ENCODE data around the gene LCP2. TPM values are rescaled to one million over a fixed set of nuclear protein-coding genes. Genes with fewer than 3 reads are reported as not detected.
"Not testable (repeated sequence)": the region's sequence is repeated elsewhere in the genome, so short reads cannot be mapped to it uniquely, and the experiment has no call there.

The LCP2 gene
- total and polyA plus RNA-seq, 2 experiments from 2014 or later: not detected

DNA sequence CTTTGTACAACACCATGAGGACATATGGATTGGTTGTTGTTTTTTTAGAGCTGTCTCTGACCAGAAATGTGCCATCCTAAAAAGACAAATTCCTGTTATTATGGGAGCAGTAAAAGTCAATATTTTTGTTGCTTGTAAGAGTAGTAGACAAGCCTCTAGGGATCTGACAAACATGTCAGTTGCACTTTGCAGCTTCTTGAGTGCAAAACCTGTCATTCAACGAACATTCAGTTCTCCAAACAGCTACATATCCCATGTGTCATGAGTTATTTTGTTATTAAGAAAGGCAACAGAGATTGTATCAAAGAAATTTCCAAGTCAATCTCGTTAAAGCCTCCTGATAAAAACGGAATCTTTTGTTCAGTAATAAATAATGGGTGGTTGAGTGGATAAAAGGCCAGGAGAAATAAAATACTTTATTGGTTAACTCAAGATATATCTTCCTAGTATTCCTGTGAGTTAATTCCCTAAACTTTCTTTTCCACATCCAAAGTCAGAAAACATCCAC, 46.7 kb downstream of the LCP2 start:
- no peak for DNase-seq (ENCODE audit: low read depth in 1 of 2, low spot score in 1 of 2)
- Histone ChIP-seq H3K27ac (no peak overlapping the region), H3K36me3 (no peaks in the 10 kb centered on the region), H3K9me3 (ENCODE audit: low read depth) (no peaks in the 10 kb centered on the region), H3K4me1 (ENCODE audit: low read depth) (peaks cover 9% of the 10 kb centered on the region), H3K27me3 (peaks cover 25% of the 10 kb centered on the region), H3K4me3 (no peak overlapping the region)
- TF ChIP-seq, protein P1, sequence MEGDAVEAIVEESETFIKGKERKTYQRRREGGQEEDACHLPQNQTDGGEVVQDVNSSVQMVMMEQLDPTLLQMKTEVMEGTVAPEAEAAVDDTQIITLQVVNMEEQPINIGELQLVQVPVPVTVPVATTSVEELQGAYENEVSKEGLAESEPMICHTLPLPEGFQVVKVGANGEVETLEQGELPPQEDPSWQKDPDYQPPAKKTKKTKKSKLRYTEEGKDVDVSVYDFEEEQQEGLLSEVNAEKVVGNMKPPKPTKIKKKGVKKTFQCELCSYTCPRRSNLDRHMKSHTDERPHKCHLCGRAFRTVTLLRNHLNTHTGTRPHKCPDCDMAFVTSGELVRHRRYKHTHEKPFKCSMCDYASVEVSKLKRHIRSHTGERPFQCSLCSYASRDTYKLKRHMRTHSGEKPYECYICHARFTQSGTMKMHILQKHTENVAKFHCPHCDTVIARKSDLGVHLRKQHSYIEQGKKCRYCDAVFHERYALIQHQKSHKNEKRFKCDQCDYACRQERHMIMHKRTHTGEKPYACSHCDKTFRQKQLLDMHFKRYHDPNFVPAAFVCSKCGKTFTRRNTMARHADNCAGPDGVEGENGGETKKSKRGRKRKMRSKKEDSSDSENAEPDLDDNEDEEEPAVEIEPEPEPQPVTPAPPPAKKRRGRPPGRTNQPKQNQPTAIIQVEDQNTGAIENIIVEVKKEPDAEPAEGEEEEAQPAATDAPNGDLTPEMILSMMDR (IDR thresholded peaks at IDR 0.05; ENCODE audit: low read depth, low read length): no peak

DNA sequence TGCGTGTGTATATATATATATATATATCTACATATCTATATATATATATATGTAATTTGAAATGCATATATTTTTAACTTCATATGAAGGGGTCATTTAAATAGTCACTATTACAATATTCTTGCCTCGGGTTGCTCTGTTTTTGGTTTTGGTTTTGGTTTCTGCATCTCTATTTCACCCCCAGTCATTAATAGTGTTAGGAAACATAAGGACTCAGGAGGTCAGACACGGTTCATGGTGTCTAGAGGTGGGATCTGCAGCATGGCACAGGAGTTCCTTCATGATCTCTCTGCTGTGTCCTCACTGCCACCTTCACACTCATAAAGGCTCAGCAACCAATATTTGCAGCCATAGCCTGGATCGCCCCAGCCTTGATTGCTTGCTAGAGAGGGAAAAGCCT, 48.2 kb downstream of the LCP2 start:
- Histone ChIP-seq H3K4me1 (ENCODE audit: low read depth) (peaks cover 9% of the 10 kb centered on the region), H3K27me3 (peaks cover 19% of the 10 kb centered on the region), H3K9me3 (ENCODE audit: low read depth) (no peaks in the 10 kb centered on the region)

DNA sequence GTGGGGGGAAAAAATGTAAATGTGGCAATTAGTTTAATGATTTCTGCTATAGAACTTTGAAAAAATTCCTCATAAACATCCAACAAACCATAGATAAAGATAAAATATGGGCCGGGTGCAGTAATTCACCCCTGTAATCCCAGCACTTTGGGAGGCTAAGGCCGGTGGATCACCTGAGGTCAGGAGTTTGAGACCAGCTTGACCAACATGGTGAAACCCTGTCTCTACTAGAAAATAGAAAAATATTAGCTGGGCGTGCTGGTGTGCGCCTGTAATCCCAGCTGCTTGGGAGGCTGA, 48.7 kb downstream of the LCP2 start:
- H3K27me3 ChIP-seq: peaks cover 15% of the 10 kb centered on the region
- not testable (repeated sequence) for H3K4me1 ChIP-seq (ENCODE audit: low read depth); H3K27ac ChIP-seq; H3K36me3 ChIP-seq; H3K4me3 ChIP-seq; H3K9me3 ChIP-seq (ENCODE audit: low read depth); DNase-seq (ENCODE audit: low read depth in 1 of 2, low spot score in 1 of 2)

More for the DNA sequence above, 48.2 kb downstream of the LCP2 start:
- no peak overlapping the region for H3K4me3 ChIP-seq
- TF ChIP-seq, protein P1 (IDR thresholded peaks at IDR 0.05; ENCODE audit: low read depth, low read length): no peak
- no peak overlapping the region for H3K27ac ChIP-seq
- no peak for DNase-seq (ENCODE audit: low read depth in 1 of 2, low spot score in 1 of 2)
- H3K36me3 ChIP-seq: no peaks in the 10 kb centered on the region

DNA sequence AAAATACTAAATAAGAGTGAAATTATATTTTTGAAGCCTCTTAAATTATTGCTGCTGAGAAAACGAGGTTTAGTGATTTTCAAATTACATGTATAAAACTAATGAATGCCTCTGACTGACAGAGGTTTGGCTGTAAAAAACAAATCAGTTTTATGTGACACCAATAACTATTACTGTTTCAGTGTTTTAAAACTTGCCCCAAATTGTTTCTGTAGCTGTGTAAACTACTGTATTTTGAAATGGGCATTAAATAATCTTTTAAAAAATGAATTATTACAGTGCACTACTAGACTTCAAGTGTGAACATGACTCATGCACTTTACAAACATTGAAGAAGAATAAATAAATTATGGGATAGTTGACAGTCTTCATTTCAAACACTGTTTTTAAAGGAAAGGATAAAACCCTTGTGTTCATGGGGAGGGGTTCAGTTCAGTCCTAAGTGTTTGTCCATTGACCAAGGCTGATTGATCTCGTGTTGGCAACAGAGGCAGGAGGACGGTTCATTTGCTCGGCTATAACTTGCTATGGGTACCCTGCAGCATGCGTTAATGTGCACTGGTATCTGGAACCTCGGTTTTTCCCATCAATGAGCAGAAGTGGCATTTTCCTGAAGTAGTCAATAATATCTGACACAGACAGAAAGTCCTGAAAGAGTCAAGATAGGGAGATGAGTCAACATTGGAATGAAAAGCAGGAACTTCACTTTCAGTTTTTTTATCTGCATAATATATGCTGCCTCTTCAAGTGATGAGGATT, 49.2 kb downstream of the LCP2 start:
- H3K9me3 ChIP-seq (ENCODE audit: low read depth): no peaks in the 10 kb centered on the region
- peaks cover 9% of the 10 kb centered on the region for H3K4me1 ChIP-seq (ENCODE audit: low read depth)
- DNase-seq (ENCODE audit: low read depth in 1 of 2, low spot score in 1 of 2): no peak
- no peak overlapping the region for H3K4me3 ChIP-seq
- H3K27ac ChIP-seq: no peak overlapping the region
- TF ChIP-seq, protein P1 (IDR thresholded peaks at IDR 0.05; ENCODE audit: low read depth, low read length): no peak
- peaks cover 9% of the 10 kb centered on the region for H3K27me3 ChIP-seq
- H3K36me3 ChIP-seq: no peaks in the 10 kb centered on the region

DNA sequence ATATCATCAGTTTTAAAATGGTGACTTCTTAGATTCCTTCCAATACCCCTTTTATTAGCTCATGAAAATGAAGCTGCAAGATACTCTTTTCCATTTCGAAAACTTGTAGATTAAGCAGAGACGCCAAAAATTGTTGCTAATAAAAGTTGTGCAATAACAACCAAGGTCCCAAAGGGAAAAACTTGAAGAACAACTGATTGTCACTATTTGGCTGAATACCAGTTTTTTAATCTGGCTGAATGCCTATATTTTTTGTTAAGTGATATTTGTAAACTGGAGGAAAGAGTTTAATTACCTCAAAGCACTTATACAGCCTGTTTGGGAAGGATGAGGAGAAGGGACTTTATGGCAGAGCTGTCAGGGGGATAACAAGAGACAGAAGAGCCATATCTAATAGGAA, 50.2 kb downstream of the LCP2 start:
- peak in 1 of 2 donors; percentile 40 for DNase-seq (ENCODE audit: low read depth in 1 of 2, low spot score in 1 of 2)
- H3K4me1 ChIP-seq (ENCODE audit: low read depth): peaks cover 9% of the 10 kb centered on the region
- H3K9me3 ChIP-seq (ENCODE audit: low read depth): no peaks in the 10 kb centered on the region
- TF ChIP-seq, protein P1 (IDR thresholded peaks at IDR 0.05; ENCODE audit: low read depth, low read length): no peak
- H3K27ac ChIP-seq: no peak overlapping the region
- no peak overlapping the region for H3K4me3 ChIP-seq
- H3K36me3 ChIP-seq: no peaks in the 10 kb centered on the region
- H3K27me3 ChIP-seq: peaks cover 1% of the 10 kb centered on the region

DNA sequence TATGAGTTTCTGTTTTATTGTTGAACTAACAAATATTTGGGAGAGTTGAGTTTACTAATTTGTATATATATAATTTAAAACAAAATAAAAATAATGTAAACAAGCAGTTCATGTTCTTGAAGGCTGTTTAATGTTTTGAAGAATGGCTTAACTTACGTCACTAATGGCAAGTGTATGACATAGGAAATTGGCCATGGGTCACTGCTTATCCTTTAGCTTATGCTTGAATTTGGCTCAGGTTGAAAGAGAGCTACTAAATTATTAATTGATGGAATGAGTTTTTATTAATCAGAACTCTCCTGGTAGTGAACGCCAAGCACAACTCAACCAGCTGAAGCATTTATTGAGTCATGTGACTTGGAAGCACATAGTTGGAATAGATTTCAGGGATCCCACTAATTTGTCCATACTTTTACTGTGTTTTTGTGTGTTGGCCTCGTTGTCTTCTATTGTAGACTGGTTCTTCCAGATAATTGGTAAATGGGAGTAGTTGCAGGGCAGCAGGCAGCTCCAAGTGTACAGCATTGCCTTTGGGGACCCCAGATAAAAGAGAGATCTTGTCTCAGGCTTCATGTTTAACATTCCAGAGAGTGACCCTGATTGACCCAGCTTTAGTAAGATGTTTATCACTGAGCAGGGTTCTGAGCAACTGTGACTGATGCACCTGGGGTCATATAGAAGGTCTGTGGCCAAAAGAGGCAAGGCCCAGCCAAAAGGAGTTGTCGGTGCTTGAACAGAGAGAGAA, 51.3 kb downstream of the LCP2 start:
- no peak for DNase-seq (ENCODE audit: low read depth in 1 of 2, low spot score in 1 of 2)
- TF ChIP-seq, protein P1 (IDR thresholded peaks at IDR 0.05; ENCODE audit: low read depth, low read length): no peak
- Histone ChIP-seq H3K4me1 (ENCODE audit: low read depth) (peaks cover 7% of the 10 kb centered on the region), H3K36me3 (no peaks in the 10 kb centered on the region), H3K9me3 (ENCODE audit: low read depth) (no peaks in the 10 kb centered on the region), H3K4me3 (no peak overlapping the region), H3K27ac (no peak overlapping the region), H3K27me3 (no peaks in the 10 kb centered on the region)

DNA sequence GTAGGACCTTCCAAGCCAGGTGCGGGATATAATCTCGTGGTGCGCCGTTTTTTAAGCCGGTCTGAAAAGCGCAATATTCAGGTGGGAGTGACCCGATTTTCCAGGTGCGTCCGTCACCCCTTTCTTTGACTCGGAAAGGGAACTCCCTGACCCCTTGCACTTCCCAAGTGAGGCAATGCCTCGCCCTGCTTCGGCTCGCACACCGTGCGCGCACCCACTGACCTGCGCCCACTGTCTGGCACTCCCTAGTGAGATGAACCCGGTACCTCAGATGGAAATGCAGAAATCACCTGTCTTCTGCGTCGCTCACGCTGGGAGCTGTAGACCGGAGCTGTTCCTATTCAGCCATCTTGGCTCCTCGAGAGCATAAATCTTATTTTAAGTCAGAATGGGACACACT, 52.1 kb downstream of the LCP2 start:
- not testable (repeated sequence) for H3K4me3 ChIP-seq; H3K27ac ChIP-seq; H3K27me3 ChIP-seq; H3K4me1 ChIP-seq (ENCODE audit: low read depth); DNase-seq (ENCODE audit: low read depth in 1 of 2, low spot score in 1 of 2); H3K9me3 ChIP-seq (ENCODE audit: low read depth); H3K36me3 ChIP-seq

Measured in cardiac muscle cell (in vitro differentiated cells and primary cell).